ENCODE measurements around the gene FHL5.

The FHL5 gene, protein sequence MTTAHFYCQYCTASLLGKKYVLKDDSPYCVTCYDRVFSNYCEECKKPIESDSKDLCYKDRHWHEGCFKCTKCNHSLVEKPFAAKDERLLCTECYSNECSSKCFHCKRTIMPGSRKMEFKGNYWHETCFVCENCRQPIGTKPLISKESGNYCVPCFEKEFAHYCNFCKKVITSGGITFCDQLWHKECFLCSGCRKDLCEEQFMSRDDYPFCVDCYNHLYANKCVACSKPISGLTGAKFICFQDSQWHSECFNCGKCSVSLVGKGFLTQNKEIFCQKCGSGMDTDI

GRCh38 chr6:96562886-96563285 lies at the start of gene FHL5:
Gene FHL5 (plus strand): TSS chr6:96563128. CDS start chr6:96603614, 40,486 bp downstream.
- no peak within 1 kb of the TSS for H3K4me3 ChIP-seq (replicated peaks; ENCODE audit: low read depth, low read length)
- TF ChIP-seq, protein P1, sequence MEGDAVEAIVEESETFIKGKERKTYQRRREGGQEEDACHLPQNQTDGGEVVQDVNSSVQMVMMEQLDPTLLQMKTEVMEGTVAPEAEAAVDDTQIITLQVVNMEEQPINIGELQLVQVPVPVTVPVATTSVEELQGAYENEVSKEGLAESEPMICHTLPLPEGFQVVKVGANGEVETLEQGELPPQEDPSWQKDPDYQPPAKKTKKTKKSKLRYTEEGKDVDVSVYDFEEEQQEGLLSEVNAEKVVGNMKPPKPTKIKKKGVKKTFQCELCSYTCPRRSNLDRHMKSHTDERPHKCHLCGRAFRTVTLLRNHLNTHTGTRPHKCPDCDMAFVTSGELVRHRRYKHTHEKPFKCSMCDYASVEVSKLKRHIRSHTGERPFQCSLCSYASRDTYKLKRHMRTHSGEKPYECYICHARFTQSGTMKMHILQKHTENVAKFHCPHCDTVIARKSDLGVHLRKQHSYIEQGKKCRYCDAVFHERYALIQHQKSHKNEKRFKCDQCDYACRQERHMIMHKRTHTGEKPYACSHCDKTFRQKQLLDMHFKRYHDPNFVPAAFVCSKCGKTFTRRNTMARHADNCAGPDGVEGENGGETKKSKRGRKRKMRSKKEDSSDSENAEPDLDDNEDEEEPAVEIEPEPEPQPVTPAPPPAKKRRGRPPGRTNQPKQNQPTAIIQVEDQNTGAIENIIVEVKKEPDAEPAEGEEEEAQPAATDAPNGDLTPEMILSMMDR (IDR thresholded peaks at IDR 0.05; ENCODE audit: low read depth, low read length, missing control alignments), result no peak
- DNase-seq (ENCODE audit: extremely low read depth, low read depth), result no peak

DNA sequence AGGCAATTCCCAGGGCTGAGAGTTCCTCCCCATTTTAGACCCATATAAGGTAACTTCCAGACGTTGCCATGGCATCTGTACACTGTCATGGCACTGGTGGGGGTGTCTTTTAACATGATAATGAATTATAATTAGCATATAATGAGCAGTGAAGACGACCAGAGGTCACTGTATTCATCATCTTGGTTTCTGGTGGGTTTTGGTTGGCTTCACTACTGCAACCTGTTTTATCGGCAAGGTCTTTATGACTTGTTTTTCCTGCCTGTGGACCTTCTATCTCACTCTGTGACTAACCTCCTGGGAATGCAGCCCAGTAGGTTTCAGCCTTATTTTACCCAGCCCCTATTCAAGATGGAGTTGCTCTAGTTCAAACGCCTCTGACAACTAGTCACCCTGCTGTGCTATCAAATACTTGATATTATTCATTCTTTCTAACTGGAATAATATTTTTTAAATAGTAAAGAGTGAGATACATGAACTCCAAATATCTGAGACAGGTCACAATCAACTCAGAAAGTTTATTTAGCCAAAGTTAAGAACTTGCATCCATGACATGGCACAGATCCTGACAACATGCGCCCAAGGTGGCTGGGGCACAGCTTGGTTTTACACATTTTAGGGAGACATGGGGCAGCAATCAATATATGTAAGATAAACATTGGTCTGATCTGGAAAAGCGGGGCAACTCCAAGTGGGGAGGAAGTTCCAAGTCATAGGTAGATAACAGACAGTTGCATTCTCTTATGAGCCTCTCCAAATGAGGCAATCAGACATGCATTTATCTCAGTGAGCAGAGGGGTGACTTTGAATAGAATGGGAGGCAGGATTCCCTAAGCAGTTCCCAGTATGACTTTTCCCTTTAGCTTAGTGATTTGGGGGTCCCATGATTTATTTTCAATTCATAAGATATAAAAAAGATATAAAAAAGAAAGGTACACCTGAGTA lies 42.5 kb upstream of the FHL5 start:
- DNase-seq (ENCODE audit: extremely low read depth, low read depth), result no peak
- TF ChIP-seq, protein P1 (IDR thresholded peaks at IDR 0.05; ENCODE audit: low read depth, low read length, missing control alignments), result no peak
- peak overlapping the region; percentile 79 for H3K4me3 ChIP-seq (replicated peaks; ENCODE audit: low read depth, low read length)

- TF ChIP-seq, protein P1 (IDR thresholded peaks at IDR 0.05; ENCODE audit: low read depth, low read length, missing control alignments), result no peak
- H3K4me3 ChIP-seq (replicated peaks; ENCODE audit: low read depth, low read length), result peak overlapping the region; percentile 79
- no peak for DNase-seq (ENCODE audit: extremely low read depth, low read depth)
These were observed 41.7 kb upstream of the FHL5 start for GRCh38 chr6:96521306-96521643.

DNA sequence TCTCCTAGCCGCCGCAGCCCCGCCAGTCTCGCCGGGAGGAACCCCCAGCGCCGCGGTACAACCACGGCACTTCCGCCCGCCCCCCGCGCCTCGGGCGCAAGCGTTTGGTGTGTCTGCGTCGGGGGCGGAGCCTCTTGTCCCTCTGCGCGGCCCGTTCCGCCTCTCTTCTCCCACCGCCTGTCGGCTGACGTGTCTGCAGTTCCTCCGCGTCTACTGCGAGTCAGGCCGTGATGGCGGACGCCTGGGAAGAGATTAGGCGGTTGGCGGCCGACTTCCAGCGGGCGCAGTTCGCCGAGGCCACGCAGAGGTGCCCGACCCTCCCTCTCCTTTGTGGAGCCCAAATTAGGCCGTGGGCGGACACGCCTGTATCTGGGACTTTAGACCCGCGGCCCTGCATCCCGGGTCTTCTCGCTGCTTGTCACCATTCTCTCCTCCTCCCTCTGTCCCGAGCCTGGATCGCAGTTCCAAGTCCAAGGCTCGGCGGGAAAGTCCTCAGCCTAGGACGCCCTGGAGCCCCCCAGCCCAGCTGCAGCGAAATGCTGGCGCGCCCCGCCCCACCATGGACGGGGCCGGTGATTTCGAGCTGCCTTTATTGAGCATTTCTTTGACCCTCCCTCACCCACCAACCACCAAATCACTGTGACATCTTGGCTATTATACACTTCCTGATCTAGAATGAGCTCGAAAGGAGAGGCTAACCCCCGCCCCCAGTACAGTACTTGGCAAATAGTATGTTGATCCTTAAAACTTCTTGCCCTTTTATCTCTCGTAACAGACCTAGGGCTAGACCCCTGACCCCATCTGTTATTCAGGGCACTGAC lies 41.1 kb upstream of the FHL5 start, which contains the start of gene UFL1:
UFL1 (plus strand) TSS at position 163 of the 821 bp plus-strand sequence; CDS start at position 231, 68 bp downstream.
- peak within 1 kb of the TSS; percentile 79 for H3K4me3 ChIP-seq (replicated peaks; ENCODE audit: low read depth, low read length)
- DNase-seq (ENCODE audit: extremely low read depth, low read depth), result peak; percentile 67
- TF ChIP-seq, protein P1 (IDR thresholded peaks at IDR 0.05; ENCODE audit: low read depth, low read length, missing control alignments), result no peak

DNA sequence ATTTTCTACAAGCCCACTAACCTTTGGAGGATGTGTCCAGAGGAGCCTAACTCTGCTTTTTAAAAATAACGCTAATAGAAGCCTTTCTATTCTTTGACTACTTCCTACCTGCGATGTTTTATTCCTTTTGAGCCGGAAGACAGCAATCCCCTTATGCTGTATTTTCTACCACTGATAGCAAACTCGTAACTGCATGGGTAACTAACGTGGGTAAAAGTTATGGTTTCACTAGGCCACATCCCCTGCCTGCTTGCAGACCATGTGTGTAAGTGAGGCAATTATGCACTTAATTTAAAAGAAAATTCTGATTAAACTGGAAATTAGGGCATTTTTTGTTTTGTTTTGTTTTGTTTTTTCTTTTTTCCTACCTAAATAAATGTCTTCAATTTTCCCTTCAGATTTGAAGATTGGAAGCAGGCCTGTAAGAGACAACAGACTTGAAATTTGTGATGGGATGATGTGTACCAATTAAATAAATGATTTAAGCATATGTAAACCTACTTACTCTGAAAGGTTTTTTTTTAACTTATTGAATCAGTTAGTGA lies 40.4 kb upstream of the FHL5 start:
- TF ChIP-seq, protein P1 (IDR thresholded peaks at IDR 0.05; ENCODE audit: low read depth, low read length, missing control alignments), result no peak
- DNase-seq (ENCODE audit: extremely low read depth, low read depth), result no peak
- H3K4me3 ChIP-seq (replicated peaks; ENCODE audit: low read depth, low read length), result peak overlapping the region; percentile 79

- no peak for DNase-seq (ENCODE audit: extremely low read depth, low read depth)
- TF ChIP-seq, protein P1 (IDR thresholded peaks at IDR 0.05; ENCODE audit: low read depth, low read length, missing control alignments), result no peak
- H3K4me3 ChIP-seq (replicated peaks; ENCODE audit: low read depth, low read length), result no peak overlapping the region
These were observed 34.7 kb upstream of the FHL5 start for GRCh38 chr6:96528193-96528592.

Measured in HFF-Myc (cell line).